K562 (cell line): ENCODE results near the gene ZNF500. TPM values are rescaled to one million over a fixed set of nuclear protein-coding genes. Genes with fewer than 3 reads are reported as not detected.

Experiments used
- BRD4 ChIP-seq: fragments of 200-600 bp; sonication (generic); IDR thresholded peaks from 2 replicates; pipeline ENCODE4 v1.6.1; 2017; ENCODE audit warnings: inconsistent platforms
- CTBP1 ChIP-seq: fragments of 450-650 bp; IDR thresholded peaks from 2 replicates; pipeline ENCODE4 v1.6.1; 2016; ENCODE audit warnings: borderline replicate concordance
- DDX20 ChIP-seq: fragments of 450-650 bp; IDR thresholded peaks from 2 replicates; pipeline ENCODE4 v1.6.1; 2016; ENCODE audit warnings: missing genetic modification characterization, low read depth, mild to moderate bottlenecking, missing compliant biosample characterization, moderate library complexity
- FOXJ3 ChIP-seq: sonication (generic); formaldehyde crosslinking; IDR thresholded peaks from 2 replicates; pipeline ENCODE4 v1.4.0; 2020; ENCODE audit warnings: mild to moderate bottlenecking, missing genetic modification reagents
- FUS ChIP-seq: fragments of 200-400 bp; formaldehyde crosslinking; optimal IDR thresholded peaks from 2 replicates; pipeline ENCODE3; 2017; ENCODE audit warnings: low read depth, low read length
- KLF10 ChIP-seq: fragments of 250-450 bp; sonication (Bioruptor Pico); IDR thresholded peaks from 2 replicates; pipeline ENCODE4 v1.6.1; 2021; ENCODE audit warnings: matching md5 sums
- MEIS2 ChIP-seq: fragments of 450-650 bp; IDR thresholded peaks from 2 replicates; pipeline ENCODE4 v1.6.1; 2014; ENCODE audit warnings: mild to moderate bottlenecking; ENCODE audit not compliant: partially characterized antibody
- NFIX ChIP-seq: fragments of 250-450 bp; sonication (Bioruptor Pico); IDR thresholded peaks from 2 replicates; pipeline ENCODE4 v1.4.0; 2020; ENCODE audit warnings: low read depth, mild to moderate bottlenecking, moderate library complexity
- POU5F1 ChIP-seq: fragments of 150-350 bp; IDR thresholded peaks from 2 replicates; pipeline ENCODE4 v1.6.1; 2014; ENCODE audit warnings: borderline replicate concordance, low read length, low read depth, mild to moderate bottlenecking; ENCODE audit not compliant: partially characterized antibody
- RNF2 ChIP-seq: sonication (generic); IDR thresholded peaks from 2 replicates; pipeline ENCODE4 v1.6.1; 2016
- SIX5 ChIP-seq, 2 experiments: IDR thresholded peaks; 2 replicates each; pipeline ENCODE4 v1.6.1; 2011; ENCODE audit warnings: low read length in 2 of 2, borderline replicate concordance in 1 of 2, low read depth in 1 of 2, mild to moderate bottlenecking in 1 of 2, moderate library complexity in 1 of 2; ENCODE audit not compliant: insufficient read depth in 1 of 2
- SLC30A9 ChIP-seq: fragments of 250-450 bp; sonication (Bioruptor Pico); IDR thresholded peaks from 2 replicates; pipeline ENCODE4 v1.8.0; 2022; ENCODE audit warnings: mild to moderate bottlenecking, moderate library complexity
- SOX6 ChIP-seq: fragments of 450-650 bp; IDR thresholded peaks from 2 replicates; pipeline ENCODE4 v1.6.1; 2014; ENCODE audit warnings: mild to moderate bottlenecking
- SREBF1 ChIP-seq: fragments of 150-350 bp; IDR thresholded peaks from 2 replicates; pipeline ENCODE4 v1.6.1; 2014; ENCODE audit warnings: antibody characterized with exemption, low read depth, low read length, borderline replicate concordance
- U2AF1 ChIP-seq: fragments of 200-400 bp; formaldehyde crosslinking; optimal IDR thresholded peaks from 2 replicates; pipeline ENCODE3; 2017; ENCODE audit warnings: mild to moderate bottlenecking, low read depth, low read length, moderate library complexity
- ZKSCAN3 ChIP-seq: fragments of 250-450 bp; sonication (Bioruptor Pico); IDR thresholded peaks from 2 replicates; pipeline ENCODE4 v1.4.0; 2020
- ZNF274 ChIP-seq: IDR thresholded peaks from 2 replicates; pipeline ENCODE4 v1.6.1; 2011; ENCODE audit warnings: low read depth, mild to moderate bottlenecking, low read length, moderate library complexity, borderline replicate concordance
- ZNF436 ChIP-seq: fragments of 250-450, 450-650 bp; sonication (Bioruptor Pico); formaldehyde crosslinking; IDR thresholded peaks from 2 replicates; pipeline ENCODE4 v1.7.0; 2020; ENCODE audit warnings: mild to moderate bottlenecking
- ZNF696 ChIP-seq: fragments of 250-450 bp; sonication (Bioruptor Pico); conservative IDR thresholded peaks from 2 replicates; pipeline ENCODE4 v1.4.0; 2020; ENCODE audit warnings: mild to moderate bottlenecking, moderate library complexity
- ZNF764 ChIP-seq: fragments of 250-450 bp; sonication (Bioruptor Pico); IDR thresholded peaks from 2 replicates; pipeline ENCODE4 v1.4.0; 2020; ENCODE audit warnings: low read depth, mild to moderate bottlenecking, moderate library complexity
- ZNF77 ChIP-seq: fragments of 250-450 bp; sonication (Bioruptor Pico); IDR thresholded peaks from 2 replicates; pipeline ENCODE4 v1.5.0; 2020
- polyA plus RNA-seq, 8 experiments: library from polyadenylated mRNA; depleted of rRNA in 4 of 8; stranded (reverse) in 5 of 8; unstranded in 3 of 8; fragments of >200 nt; fragmentation: Nextera tagmentation in 2 of 8; fragmentation: Illumina TruSeq in 1 of 8; extraction: Ambion mirVana in 2 of 8; extraction: Trizol in 1 of 8; gene quantifications; 2 replicates each; pipeline versions ENCODE4 v1.2.1 to v1.2.3, GENCODE V29; 2011 to 2014; ENCODE audit warnings: inconsistent platforms in 1 of 8, missing spikeins in 1 of 8
- total RNA-seq, 7 experiments: library from RNA; depleted of rRNA in 6 of 7; stranded (reverse); fragments of >200 nt in 6 of 7; fragmentation: Illumina TruSeq in 2 of 7; extraction: Trizol in 2 of 7; gene quantifications; 2 replicates each; pipeline versions ENCODE4 v1.2.1 to v1.2.3, GENCODE V29; 2011 to 2021; ENCODE audit warnings: low replicate concordance in 1 of 7
- TF ChIP-seq, protein P1 (sequence below): fragments of 250-450 bp; sonication (Bioruptor Pico); IDR thresholded peaks from 2 replicates; pipeline ENCODE4 v1.4.0; 2020
- TF ChIP-seq, protein P2 (sequence below): fragments of 250-450 bp; sonication (Bioruptor Pico); IDR thresholded peaks from 2 replicates; pipeline ENCODE4 v1.8.0; 2022; ENCODE audit warnings: moderate library complexity, mild to moderate bottlenecking, inconsistent platforms
- TF ChIP-seq, protein P3 (sequence below): fragments of 450-650 bp; IDR thresholded peaks from 2 replicates; pipeline ENCODE4 v1.6.1; 2016
- TF ChIP-seq, protein P4 (sequence below): fragments of 250-450 bp; sonication (Bioruptor Pico); IDR thresholded peaks from 2 replicates; pipeline ENCODE4 v1.4.0; 2020; ENCODE audit warnings: borderline replicate concordance

ZNF500 gene
- total and polyA plus RNA-seq, 9 of the 15 experiments (the other 6 are each of a cell fraction or from before 2014, with no cell fraction given) = 0.80 to 20.8 (median 5.3) TPM

DNA sequence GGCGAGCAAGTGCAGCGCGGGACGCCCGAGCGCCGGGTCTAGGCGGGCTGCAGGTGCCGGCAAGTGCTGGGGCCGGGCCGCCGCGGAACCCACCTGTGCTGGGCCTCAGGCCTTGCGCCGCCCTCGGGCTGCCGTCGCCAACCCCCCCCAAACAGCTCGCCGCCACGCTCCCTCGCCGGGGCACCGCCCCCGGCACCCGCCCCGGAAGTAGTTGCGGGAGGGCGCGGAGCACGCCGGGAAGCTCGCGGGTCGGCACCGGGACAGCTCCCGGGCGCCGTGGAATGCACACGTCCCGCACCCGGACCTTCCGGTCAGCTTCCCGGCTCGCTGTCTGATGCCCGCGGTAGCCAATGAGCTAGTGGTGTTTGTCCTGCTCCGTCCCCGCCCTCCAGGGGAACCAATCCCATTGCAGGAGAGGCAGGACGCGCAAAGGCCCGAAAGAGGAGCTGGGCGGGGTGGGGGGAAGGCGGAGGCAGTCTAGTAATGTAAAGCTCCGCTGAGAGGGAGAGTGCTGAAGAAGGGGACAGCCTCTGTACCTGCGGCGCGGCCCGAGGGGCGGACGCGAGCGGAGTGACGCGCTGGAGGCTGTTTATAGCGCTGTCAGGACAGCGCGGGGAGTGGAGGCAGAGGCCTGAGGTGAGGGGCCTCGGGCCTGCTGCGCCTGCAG, 32.8 kb downstream of the ZNF500 start, which contains the start of the genes ANKS3 and DNAAF8 (continued):
- TF ChIP-seq, protein P1, sequence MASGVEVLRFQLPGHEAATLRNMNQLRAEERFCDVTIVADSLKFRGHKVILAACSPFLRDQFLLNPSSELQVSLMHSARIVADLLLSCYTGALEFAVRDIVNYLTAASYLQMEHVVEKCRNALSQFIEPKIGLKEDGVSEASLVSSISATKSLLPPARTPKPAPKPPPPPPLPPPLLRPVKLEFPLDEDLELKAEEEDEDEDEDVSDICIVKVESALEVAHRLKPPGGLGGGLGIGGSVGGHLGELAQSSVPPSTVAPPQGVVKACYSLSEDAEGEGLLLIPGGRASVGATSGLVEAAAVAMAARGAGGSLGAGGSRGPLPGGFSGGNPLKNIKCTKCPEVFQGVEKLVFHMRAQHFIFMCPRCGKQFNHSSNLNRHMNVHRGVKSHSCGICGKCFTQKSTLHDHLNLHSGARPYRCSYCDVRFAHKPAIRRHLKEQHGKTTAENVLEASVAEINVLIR = no peak
- no peak for TF ChIP-seq DDX20
- no peak for TF ChIP-seq ZKSCAN3
- TF ChIP-seq POU5F1 = no peak
- no peak for TF ChIP-seq NFIX
- TF ChIP-seq FUS = no peak
- no peak for TF ChIP-seq MEIS2
- TF ChIP-seq CTBP1 = no peak
- TF ChIP-seq, protein P2, sequence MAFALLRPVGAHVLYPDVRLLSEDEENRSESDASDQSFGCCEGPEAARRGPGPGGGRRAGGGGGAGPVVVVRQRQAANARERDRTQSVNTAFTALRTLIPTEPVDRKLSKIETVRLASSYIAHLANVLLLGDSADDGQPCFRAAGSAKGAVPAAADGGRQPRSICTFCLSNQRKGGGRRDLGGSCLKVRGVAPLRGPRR (CRISPR knock-in tag) = no peak
- TF ChIP-seq, protein P3, sequence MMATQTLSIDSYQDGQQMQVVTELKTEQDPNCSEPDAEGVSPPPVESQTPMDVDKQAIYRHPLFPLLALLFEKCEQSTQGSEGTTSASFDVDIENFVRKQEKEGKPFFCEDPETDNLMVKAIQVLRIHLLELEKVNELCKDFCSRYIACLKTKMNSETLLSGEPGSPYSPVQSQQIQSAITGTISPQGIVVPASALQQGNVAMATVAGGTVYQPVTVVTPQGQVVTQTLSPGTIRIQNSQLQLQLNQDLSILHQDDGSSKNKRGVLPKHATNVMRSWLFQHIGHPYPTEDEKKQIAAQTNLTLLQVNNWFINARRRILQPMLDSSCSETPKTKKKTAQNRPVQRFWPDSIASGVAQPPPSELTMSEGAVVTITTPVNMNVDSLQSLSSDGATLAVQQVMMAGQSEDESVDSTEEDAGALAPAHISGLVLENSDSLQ = peak; percentile 98
- TF ChIP-seq FOXJ3 (CRISPR knock-in tag) = no peak
- TF ChIP-seq KLF10 (CRISPR knock-in tag) = no peak
- no peak for TF ChIP-seq SLC30A9
- TF ChIP-seq ZNF436 = no peak
- TF ChIP-seq, protein P4, sequence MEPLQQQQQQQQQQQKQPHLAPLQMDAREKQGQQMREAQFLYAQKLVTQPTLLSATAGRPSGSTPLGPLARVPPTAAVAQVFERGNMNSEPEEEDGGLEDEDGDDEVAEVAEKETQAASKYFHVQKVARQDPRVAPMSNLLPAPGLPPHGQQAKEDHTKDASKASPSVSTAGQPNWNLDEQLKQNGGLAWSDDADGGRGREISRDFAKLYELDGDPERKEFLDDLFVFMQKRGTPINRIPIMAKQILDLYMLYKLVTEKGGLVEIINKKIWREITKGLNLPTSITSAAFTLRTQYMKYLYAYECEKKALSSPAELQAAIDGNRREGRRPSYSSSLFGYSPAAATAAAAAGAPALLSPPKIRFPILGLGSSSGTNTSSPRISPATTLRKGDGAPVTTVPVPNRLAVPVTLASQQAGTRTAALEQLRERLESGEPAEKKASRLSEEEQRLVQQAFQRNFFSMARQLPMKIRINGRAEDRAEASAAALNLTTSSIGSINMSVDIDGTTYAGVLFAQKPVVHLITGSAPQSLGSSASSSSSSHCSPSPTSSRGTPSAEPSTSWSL = no peak
- TF ChIP-seq U2AF1 = no peak
- peak; percentile 30 to 41; a peak in 3 of 4 replicates for TF ChIP-seq SIX5 (IDR thresholded peaks at IDR 0.05; ENCODE audit: borderline replicate concordance in 1 of 2, insufficient read depth in 1 of 2, low read depth in 1 of 2, low read length in 2 of 2)
- no peak for TF ChIP-seq ZNF764
- TF ChIP-seq ZNF696 (CRISPR knock-in tag) = no peak
- no peak for TF ChIP-seq ZNF274
- 0 out of 2 replicates have a peak, but pooled peaks have one; percentile 45 for TF ChIP-seq SREBF1
- no peak for TF ChIP-seq ZNF77 (CRISPR knock-in tag)
- TF ChIP-seq BRD4 = no peak
- TF ChIP-seq RNF2 = no peak
- TF ChIP-seq SOX6 = no peak
